NCI-H82 (cell line): ENCODE measurements around the gene MACROD1.

Source experiments
- DNase-seq: peaks from one replicate; lab custom pipeline; 2025; lab: John Stamatoyannopoulos, UW

Gene MACROD1

GRCh38 chr11:64015510-64015909 lies 150.4 kb downstream of the MACROD1 start:
- no peak for DNase-seq

DNA sequence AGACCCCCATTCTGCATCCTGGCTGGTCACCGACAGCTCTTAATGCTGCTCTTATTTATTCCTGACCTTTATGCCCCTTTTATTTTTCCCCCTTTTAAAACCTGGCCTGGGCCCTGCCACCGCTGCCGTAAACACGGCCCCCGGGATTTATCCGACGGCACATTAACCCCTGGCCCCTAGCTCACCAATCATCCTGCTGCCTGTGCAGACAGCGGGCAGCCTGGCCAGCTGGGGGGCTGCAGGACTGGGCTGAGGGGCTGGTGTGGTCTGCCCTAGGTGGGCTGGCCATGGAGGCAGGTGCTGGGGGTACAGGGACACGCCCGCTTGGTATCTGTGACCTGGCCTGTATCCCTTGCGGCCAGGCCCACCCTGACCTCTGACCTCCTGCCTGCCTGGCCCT lies 151.6 kb downstream of the MACROD1 start:
- no peak for DNase-seq

DNA sequence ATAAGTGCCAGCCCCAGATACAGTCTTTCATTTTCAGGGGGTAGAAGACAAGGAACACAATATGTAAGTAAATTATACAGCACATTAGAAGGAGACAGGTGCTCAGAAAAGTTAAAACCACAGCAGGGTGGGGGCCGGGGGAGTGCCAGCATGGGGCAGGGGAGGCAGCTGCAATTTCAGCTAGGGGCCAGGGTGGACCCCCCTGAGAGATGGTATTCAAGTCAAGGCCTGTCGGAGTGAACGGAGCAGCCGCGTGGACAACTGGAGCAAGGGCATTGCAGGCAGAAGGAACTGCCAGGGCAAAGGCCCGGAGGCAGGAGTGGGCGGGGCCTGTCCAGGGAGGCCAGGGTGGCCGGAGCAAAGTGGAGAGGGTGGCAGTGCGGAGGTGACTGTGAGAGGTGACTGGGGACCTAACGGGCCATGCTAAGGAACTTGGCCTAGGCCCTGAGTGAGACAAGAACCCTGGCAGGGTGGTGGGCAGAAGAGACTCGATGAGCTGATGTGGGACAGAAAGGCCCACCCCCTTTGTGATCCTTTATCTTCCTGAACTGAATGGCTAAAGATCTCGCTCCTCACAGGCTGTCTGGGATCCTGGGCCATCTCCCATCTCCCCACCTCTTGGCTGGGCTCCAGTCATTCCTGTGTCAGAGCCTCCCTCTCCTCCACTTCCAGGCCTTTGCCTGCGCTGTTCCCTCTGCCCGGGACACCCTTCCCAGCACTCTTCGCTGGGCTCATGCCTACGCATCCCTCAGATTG lies 152.6 kb downstream of the MACROD1 start:
- DNase-seq: no peak

DNA sequence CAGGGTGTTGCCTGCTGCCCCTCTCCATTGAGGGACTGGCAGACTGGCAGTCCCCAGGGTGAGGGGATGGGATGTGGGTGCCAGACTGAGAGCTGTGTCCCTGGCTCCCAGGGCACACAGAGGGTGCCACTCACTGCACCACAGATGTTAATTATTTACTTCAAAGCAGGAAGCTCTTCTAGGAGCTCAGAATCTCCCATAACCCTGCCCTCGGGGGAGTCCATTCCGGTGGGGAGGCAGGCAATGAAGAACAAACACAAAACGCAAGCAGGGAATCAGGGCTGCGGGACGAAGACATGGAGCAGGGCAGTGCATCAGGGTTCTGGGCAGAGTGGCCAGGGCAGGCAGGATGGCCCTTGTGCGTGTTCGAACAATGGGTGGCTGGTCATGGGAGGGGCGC lies 154.5 kb downstream of the MACROD1 start:
- no peak for DNase-seq

DNA sequence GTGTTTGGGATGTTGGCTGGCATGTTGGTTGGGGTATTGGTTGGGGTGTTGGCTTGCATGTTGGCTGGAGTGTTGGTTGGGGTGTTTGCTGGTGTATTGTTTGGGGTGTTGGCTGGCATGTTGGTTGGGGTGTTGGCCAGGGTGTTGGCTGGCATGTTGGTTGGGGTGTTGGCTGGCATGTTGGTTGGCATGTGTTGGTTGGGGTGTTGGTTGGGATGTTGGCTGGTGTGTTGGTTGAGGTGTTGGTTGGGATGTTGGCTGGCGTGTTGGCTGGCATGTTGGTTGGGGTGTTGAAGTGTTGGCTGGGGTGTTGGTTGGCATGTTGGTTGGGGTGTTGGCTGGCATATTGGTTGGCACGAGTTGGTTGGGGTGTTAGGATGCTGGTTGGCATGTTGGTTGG lies 155.1 kb downstream of the MACROD1 start:
- DNase-seq: no peak

- no peak for DNase-seq
These were observed 156.2 kb downstream of the MACROD1 start for GRCh38 chr11:64009710-64010109.

GRCh38 chr11:64008914-64009633 lies 156.8 kb downstream of the MACROD1 start:
- DNase-seq: no peak

DNA sequence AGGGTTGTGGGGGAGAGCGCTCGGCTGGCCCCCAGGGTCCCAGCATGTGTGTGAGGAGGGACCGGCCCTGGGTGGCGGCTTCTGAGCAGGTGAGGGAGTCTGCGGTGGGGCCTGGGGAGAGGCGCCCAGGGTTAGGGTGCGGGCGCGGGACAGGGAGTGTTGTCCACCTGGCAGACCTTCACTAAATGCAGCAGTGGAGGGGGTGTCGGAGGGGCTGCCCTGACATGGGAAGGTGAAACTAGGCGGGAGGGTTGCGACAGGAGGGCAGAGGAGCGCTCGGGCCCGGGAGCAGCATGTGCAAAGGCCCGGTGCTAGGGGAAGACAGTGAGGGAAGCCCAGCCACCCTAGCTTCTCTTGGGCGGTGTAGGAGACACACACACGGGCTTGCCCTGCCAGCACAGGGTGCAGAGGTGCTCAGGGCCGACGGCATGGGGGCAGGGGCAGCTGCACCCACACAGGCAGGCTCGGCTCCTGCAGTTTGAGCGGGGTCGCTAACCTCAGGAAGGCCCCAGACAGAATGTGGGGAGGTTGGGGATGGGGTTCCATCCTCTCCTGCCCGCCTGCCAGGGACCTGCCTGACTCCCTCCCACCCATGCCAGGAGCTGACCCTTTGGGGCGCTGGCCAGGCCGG lies 157.5 kb downstream of the MACROD1 start:
- no peak for DNase-seq

DNA sequence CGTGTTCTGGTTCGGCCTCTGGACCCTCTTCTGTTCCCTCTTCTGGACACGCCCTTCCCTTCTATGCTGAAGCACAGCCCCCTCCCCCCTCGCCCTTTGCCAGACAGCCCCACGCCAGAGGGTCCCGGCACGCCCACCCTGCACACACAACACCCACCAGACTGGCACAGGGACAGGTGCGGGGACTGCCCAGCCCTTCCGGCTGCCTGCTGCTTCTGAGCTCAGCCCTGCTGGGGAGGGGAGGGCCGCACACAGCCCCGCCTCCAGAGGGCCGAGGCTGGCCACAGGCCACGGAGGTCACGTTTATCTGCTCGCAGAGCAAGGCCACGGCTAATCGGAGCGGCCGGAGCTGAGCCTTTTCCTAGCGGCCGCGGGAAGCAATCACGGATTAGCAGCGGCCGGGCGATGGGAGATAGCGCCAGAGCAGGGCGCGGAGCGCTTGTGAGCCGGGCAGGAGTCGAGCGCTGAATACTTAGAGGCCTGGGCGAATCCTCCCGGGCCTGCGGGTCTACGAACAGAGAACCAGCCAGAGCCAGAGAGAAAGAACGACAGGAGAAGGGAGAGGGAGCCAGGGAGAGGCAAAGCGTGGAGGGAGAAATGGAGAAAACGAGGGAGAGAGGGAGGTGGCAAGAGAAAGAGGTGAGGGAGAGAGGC lies 158.2 kb downstream of the MACROD1 start:
- DNase-seq: peak; percentile 55

- DNase-seq: peak; percentile 36
These were observed 158.7 kb downstream of the MACROD1 start for GRCh38 chr11:64007160-64007628.

- no peak for DNase-seq
These were observed 159.5 kb downstream of the MACROD1 start for GRCh38 chr11:64006398-64006797.

GRCh38 chr11:64005691-64006090 lies 160.2 kb downstream of the MACROD1 start:
- DNase-seq: no peak

DNA sequence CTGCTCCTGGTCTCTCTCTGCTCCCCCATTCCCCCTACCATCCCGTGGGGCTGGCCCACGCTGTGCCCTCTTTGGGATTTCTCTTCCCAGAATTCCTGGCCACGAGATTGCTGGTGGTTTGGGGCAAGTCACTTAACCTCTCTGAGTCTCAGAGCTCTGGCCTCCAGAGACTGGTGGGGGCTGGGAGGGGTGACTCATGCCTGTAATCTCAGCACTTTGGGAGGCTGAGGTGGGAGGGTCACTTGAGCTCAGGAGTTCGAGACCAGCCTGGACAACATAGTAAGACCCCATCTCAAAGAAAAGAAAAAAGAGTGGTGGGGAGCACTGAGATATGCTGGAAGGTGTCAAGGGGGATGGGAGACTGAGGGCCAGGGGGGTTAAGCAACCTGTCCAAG lies 161.3 kb downstream of the MACROD1 start:
- no peak for DNase-seq

DNA sequence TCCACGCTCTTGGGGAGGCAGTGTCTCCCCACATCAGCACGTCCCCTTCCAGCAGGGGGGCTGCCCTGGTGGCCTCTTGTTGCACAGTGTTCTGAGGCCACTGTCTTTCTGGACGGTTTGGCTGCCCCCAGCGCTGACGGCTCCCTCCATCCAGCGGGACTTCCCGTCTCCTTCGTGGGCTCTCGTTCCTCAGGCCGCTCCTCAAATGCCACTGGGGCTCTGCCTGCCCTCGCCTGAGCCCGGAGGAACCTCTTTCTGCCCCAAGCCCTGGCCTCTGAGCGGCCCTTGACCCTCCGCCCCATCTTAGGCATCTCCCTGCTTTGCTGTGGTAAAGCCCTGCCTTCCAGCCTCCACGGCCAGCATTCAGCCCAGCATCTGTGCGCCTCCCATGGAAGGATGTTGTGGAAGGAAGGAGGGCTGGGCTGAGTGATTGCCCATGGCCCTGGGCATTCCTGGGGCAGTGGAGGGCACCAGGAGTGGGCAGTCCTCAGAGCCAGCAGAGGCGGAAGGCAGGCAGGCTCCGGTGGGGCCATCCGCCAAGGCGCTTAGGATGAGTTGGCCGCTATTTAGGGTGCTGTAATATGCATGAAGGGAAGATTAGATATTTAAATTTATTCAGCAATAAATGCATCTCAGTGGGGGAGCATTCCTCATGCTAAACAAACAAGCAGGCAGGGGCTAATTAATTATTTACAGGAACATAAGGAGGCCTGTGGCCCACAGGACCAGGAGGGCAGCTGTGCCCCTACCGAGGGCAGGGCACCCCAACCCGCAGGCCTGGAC lies 161.9 kb downstream of the MACROD1 start:
- DNase-seq: no peak

- DNase-seq: no peak
These were observed 164.2 kb downstream of the MACROD1 start for GRCh38 chr11:64001484-64002420.

DNA sequence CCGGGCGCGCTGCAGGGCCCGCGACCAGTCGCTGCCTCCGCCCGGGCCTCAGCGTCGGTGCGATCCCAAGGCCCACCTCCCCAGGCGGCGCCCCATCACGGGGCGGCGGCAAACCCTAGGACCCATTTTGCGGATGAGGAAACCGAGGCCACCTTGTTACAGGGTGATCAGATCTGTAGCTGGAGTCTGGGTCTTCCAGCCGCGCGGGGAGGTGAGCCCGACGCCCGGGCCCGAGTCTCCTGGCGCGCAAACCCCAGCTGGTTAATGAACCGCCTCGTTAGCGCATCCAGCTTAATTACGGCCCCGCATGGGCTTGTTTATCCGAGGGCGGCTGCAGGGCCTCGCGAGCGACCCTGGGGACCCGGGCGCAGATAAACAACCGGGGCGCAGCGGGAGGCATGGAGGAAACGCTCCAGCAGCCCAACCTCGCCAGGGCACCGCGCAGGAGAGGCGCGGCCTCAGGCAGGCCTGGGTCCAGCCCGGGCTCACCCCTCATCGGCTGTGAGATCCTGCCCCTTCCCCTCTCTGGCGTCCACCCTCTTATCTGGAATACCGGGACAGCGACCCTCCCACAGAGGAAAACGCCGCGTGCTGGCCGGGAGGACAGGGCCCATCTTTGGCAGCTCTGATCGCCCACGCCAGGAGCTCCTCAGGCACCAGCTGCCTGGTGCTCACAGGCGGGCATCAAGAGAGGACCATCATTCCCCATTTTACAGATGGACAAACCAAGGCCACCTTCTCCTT lies 165.0 kb downstream of the MACROD1 start:
- DNase-seq: no peak

DNA sequence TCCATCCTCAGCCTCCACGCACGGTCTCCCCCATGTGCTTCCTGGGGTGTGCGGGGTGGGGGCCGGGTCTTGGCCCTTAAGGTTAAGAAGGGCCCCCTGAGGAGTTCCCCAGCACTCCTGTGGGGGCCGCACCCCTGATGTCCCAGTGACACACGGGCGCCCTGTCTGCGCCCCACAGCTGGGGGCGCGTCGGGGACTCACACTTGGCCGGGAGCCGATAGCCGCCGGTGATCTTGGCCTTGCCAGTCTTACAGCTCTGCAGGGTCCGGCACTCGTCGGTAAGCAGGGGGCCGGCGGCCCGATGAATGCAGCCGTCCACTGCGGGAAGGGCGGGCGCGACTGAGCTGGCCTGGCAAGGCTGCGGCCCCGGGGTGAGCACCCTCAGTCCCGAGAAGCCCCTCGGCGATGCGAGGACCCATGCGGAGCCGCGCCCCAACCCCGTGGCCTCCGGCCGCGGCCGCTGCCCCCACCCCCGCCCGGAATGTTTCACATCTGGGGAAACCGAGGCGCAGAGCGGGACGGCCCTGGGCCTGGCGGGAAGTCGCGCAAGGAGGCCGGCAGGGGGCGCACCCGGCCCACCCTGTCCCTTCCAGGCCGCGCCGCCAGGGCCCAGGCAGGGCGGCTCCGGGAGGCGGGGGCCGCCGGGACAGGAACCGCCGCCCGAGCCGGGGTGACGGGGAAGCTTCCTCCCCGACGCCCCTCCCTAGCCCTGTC lies 165.7 kb downstream of the MACROD1 start:
- DNase-seq: peak; percentile 59

DNA sequence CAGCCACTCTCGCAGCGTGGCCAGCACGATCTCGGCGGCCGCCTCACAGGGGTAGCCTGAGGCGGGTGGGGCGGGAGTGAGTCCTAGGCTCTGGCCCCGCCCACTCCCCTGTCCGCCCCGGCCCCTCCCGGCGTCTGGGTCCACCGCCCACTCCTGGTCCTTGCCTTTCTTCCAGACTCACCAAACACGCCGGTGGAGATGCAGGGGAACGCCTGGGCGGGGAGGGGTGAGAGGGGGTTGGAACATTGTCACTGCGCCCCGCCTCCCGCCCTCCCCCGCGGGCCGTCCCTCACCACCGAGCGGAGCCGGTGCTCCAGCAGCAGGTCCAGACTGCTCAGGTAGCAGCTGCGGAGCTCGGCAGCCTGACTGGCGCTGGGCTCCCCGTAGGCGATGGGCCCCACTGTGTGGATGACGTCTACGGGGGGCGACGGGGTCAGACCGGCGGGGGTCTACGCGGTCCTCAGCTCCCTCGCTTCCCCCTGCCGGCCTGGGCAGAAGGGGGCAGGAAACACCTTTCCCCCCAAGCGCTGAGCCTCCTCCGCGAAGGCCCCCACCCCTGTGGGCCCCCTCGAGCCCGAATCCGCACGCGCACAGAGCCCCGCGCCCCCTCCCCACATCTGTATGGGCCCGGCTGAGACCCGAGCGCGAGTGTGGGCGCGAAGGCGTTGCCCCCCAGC lies 166.4 kb downstream of the MACROD1 start:
- DNase-seq: peak; percentile 61
